ENCODE results near the gene PLEKHB1.

- TF ChIP-seq BHLHE40 (IDR thresholded peaks at IDR 0.05; ENCODE audit: borderline replicate concordance) (no peak), NFRKB (IDR thresholded peaks at IDR 0.05) (no peak), HDGF (IDR thresholded peaks at IDR 0.05; ENCODE audit: borderline replicate concordance) (no peak), FOXM1 (IDR thresholded peaks at IDR 0.05; ENCODE audit: borderline replicate concordance) (no peak), CTBP1 (IDR thresholded peaks at IDR 0.05; ENCODE audit: borderline replicate concordance) (no peak), FOXK2 (IDR thresholded peaks at IDR 0.05) (no peak), SP1 (IDR thresholded peaks at IDR 0.05) (no peak), SUZ12 (IDR thresholded peaks at IDR 0.05) (no peak), PKNOX1 (IDR thresholded peaks at IDR 0.05) (no peak), ZNF384 (IDR thresholded peaks at IDR 0.05) (no peak), ELF4 (IDR thresholded peaks at IDR 0.05) (no peak), TARDBP (IDR thresholded peaks at IDR 0.05) (no peak)
Measured at GRCh38 chr11:73671701-73672100, 25.3 kb downstream of the PLEKHB1 start.

All from HEK293T (cell line).